Mesenchymal stem cell (in vitro differentiated cells and primary cell): Measurements from ENCODE around the gene ASB18.

Source experiments
- DNase-seq: peaks from one replicate; pipeline ENCODE4 v3.0.0-alpha.2; 2013
- H2AFZ ChIP-seq: one replicate; pipeline ENCODE4 v1.6.1; 2013; ENCODE audit warnings: low read depth, mild to moderate bottlenecking, control low read depth, inconsistent platforms, low read length, moderate library complexity
- H2AK5ac ChIP-seq: 2 replicates; pipeline ENCODE4 v1.6.1; 2013; ENCODE audit warnings: low read length, moderate library complexity, mild to moderate bottlenecking, inconsistent platforms; ENCODE audit not compliant: severe bottlenecking
- H2BK120ac ChIP-seq: one replicate; pipeline ENCODE4 v1.6.1; 2013; ENCODE audit warnings: low read depth, mild to moderate bottlenecking, inconsistent platforms, low read length, moderate library complexity
- H2BK12ac ChIP-seq, 2 experiments: one replicate each; pipeline ENCODE4 v1.6.1; 2013; ENCODE audit warnings: inconsistent platforms in 2 of 2, low read length in 2 of 2, mild to moderate bottlenecking in 2 of 2, moderate library complexity in 2 of 2, control low read depth in 1 of 2
- H2BK15ac ChIP-seq: one replicate; pipeline ENCODE4 v1.6.1; 2013; ENCODE audit warnings: mild to moderate bottlenecking, low read depth, inconsistent platforms; ENCODE audit not compliant: poor library complexity, severe bottlenecking
- H2BK5ac ChIP-seq: 2 replicates; pipeline ENCODE4 v1.6.1; 2013; ENCODE audit warnings: low read depth, mild to moderate bottlenecking, low read length, control low read depth, inconsistent platforms; ENCODE audit not compliant: poor library complexity, severe bottlenecking
- H3K14ac ChIP-seq, 2 experiments: one replicate each; pipeline ENCODE4 v1.6.1; 2013; ENCODE audit warnings: inconsistent platforms in 2 of 2, low read length in 2 of 2, control low read depth in 1 of 2, mild to moderate bottlenecking in 1 of 2, moderate library complexity in 1 of 2
- H3K18ac ChIP-seq, 2 experiments: one replicate each; pipeline ENCODE4 v1.6.1; 2013; ENCODE audit warnings: inconsistent platforms in 2 of 2, low read length in 2 of 2, control low read depth in 1 of 2, low read depth in 1 of 2, mild to moderate bottlenecking in 1 of 2
- H3K23ac ChIP-seq, 2 experiments: one replicate each; pipeline ENCODE4 v1.6.1; 2013; ENCODE audit warnings: inconsistent platforms in 2 of 2, low read length in 2 of 2, mild to moderate bottlenecking in 2 of 2, moderate library complexity in 2 of 2, control low read depth in 1 of 2
- H3K27ac ChIP-seq: 2 replicates; pipeline ENCODE4 v1.5.1; 2013; ENCODE audit warnings: mild to moderate bottlenecking, moderate library complexity, low read length, control low read depth, inconsistent platforms; ENCODE audit not compliant: poor library complexity, severe bottlenecking
- H3K27me3 ChIP-seq, 2 experiments: 2 replicates each; pipeline versions ENCODE4 v1.6.1 to v1.7.0; 2013; ENCODE audit warnings: low read length in 2 of 2, mild to moderate bottlenecking in 2 of 2, moderate library complexity in 2 of 2, control low read depth in 1 of 2, inconsistent platforms in 1 of 2; ENCODE audit not compliant: control insufficient read depth in 1 of 2, insufficient read depth in 1 of 2
- H3K36me3 ChIP-seq, 2 experiments: 2 replicates each; pipeline versions ENCODE4 v1.6.1 to v1.7.0; 2013; ENCODE audit warnings: low read length in 2 of 2, control low read depth in 1 of 2, inconsistent platforms in 1 of 2, low read depth in 1 of 2, mild to moderate bottlenecking in 1 of 2; ENCODE audit not compliant: insufficient read depth in 2 of 2, control insufficient read depth in 1 of 2
- H3K4ac ChIP-seq, 2 experiments: one replicate each; pipeline ENCODE4 v1.6.1; 2013; ENCODE audit warnings: inconsistent platforms in 2 of 2, low read length in 2 of 2, mild to moderate bottlenecking in 2 of 2, moderate library complexity in 2 of 2, control low read depth in 1 of 2, low read depth in 1 of 2
- H3K4me1 ChIP-seq: 2 replicates; pipeline ENCODE4 v1.6.1; 2013; ENCODE audit warnings: low read depth, low read length, control low read depth; ENCODE audit not compliant: control insufficient read depth, insufficient read depth
- H3K4me2 ChIP-seq: 2 replicates; pipeline ENCODE4 v1.6.1; 2013; ENCODE audit warnings: low read length, mild to moderate bottlenecking, inconsistent platforms; ENCODE audit not compliant: poor library complexity, severe bottlenecking
- H3K4me3 ChIP-seq, 2 experiments: 2 replicates each; pipeline versions ENCODE4 v1.5.1 to v1.7.0; 2013; ENCODE audit warnings: low read length in 2 of 2, mild to moderate bottlenecking in 2 of 2, control low read depth in 1 of 2, low read depth in 1 of 2; ENCODE audit not compliant: insufficient read depth in 1 of 2
- H3K79me1 ChIP-seq: replicated peaks from 2 replicates; pipeline ENCODE4 v1.6.1; 2013; ENCODE audit warnings: mild to moderate bottlenecking, control low read depth, low read length, inconsistent platforms; ENCODE audit not compliant: poor library complexity, severe bottlenecking
- H3K9ac ChIP-seq: 2 replicates; pipeline ENCODE4 v1.7.0; 2013; ENCODE audit warnings: mild to moderate bottlenecking, low read length, moderate library complexity
- H3K9me3 ChIP-seq: 2 replicates; pipeline ENCODE4 v1.7.0; 2013; ENCODE audit warnings: mild to moderate bottlenecking, low read length; ENCODE audit not compliant: control insufficient read depth
- H4K8ac ChIP-seq: one replicate; pipeline ENCODE4 v1.6.1; 2013; ENCODE audit warnings: inconsistent platforms, mild to moderate bottlenecking, low read length, moderate library complexity
- H4K91ac ChIP-seq: one replicate; pipeline ENCODE4 v1.6.1; 2013; ENCODE audit warnings: mild to moderate bottlenecking, low read length, inconsistent platforms
- WGBS: methylation state at CpG from one replicate; pipeline ENCODE4 v1.1.7; 2013; ENCODE audit warnings: mixed read lengths; 5-methylcytosine and 5-hydroxymethylcytosine counted together

ASB18 gene

GRCh38 chr2:236236559-236237452, 27.4 kb downstream of the ASB18 start:
- Histone ChIP-seq H2BK15ac (no peak overlapping the region), H2AFZ (no peak overlapping the region), H3K79me1 (no peaks in the 10 kb centered on the region), H4K8ac (no peak overlapping the region), H3K9me3 (peaks cover 38% of the 10 kb centered on the region), H2BK120ac (no peak overlapping the region), H3K4me2 (peak overlapping the region; percentile 70), H4K91ac (no peak overlapping the region), H3K27ac (no peak overlapping the region), H3K4me3 (peak overlapping the region; percentile 29 to 44), H2BK5ac (no peak overlapping the region), H3K18ac (no peak overlapping the region), H3K23ac (no peak overlapping the region), H2BK12ac (no peak overlapping the region), H3K27me3 (peaks cover 46 to 72% of the 10 kb centered on the region in 2 experiments), H3K14ac (no peak overlapping the region), H3K9ac (no peak overlapping the region), H3K4ac (no peak overlapping the region), H3K36me3 (no peaks in the 10 kb centered on the region), H2AK5ac (no peak overlapping the region), H3K4me1 (peaks cover 30% of the 10 kb centered on the region)
- DNase-seq: no peak
- 5% methylated on average over 36 of the region's 73 CpGs for WGBS

GRCh38 chr2:236229186-236229585, 35.0 kb downstream of the ASB18 start:
- H3K9ac ChIP-seq: no peak overlapping the region
- H3K27me3 ChIP-seq: peaks cover 1 to 3% of the 10 kb centered on the region in 2 experiments
- no peak overlapping the region for H4K8ac ChIP-seq
- H2AFZ ChIP-seq: no peak overlapping the region
- H3K36me3 ChIP-seq: no peaks in the 10 kb centered on the region
- no peak overlapping the region for H4K91ac ChIP-seq
- H3K4me2 ChIP-seq: no peak overlapping the region
- no peak overlapping the region for H3K4me3 ChIP-seq
- no peak overlapping the region for H3K4ac ChIP-seq
- H3K4me1 ChIP-seq: no peaks in the 10 kb centered on the region
- no peak overlapping the region for H2BK15ac ChIP-seq
- H2BK12ac ChIP-seq: no peak overlapping the region
- H3K9me3 ChIP-seq: peaks cover 64% of the 10 kb centered on the region
- DNase-seq: peak; percentile 1
- no peak overlapping the region for H2BK120ac ChIP-seq
- H2AK5ac ChIP-seq: no peak overlapping the region
- H3K14ac ChIP-seq: no peak overlapping the region
- H3K18ac ChIP-seq: no peak overlapping the region
- no peak overlapping the region for H3K27ac ChIP-seq
- H3K79me1 ChIP-seq: no peaks in the 10 kb centered on the region
- H3K23ac ChIP-seq: no peak overlapping the region
- H2BK5ac ChIP-seq: no peak overlapping the region

- Histone ChIP-seq H3K23ac (no peak overlapping the region), H3K36me3 (no peaks in the 10 kb centered on the region), H3K27me3 (peaks cover 0 to 25% of the 10 kb centered on the region in 2 experiments), H2BK5ac (no peak overlapping the region), H3K27ac (no peak overlapping the region), H2AFZ (no peak overlapping the region), H2BK12ac (no peak overlapping the region), H3K14ac (no peak overlapping the region), H3K4me1 (no peaks in the 10 kb centered on the region), H4K91ac (no peak overlapping the region), H3K4me3 (no peak overlapping the region), H3K9me3 (peaks cover 33% of the 10 kb centered on the region), H3K79me1 (no peaks in the 10 kb centered on the region), H3K18ac (no peak overlapping the region), H2BK120ac (no peak overlapping the region), H4K8ac (no peak overlapping the region), H3K9ac (no peak overlapping the region), H2AK5ac (no peak overlapping the region), H3K4me2 (no peak overlapping the region), H2BK15ac (no peak overlapping the region), H3K4ac (no peak overlapping the region)
- 67% methylated on average over 1 of the region's 2 CpGs for WGBS
- DNase-seq: no peak
Observed at GRCh38 chr2:236223675-236224074, 40.5 kb downstream of the ASB18 start.

DNA sequence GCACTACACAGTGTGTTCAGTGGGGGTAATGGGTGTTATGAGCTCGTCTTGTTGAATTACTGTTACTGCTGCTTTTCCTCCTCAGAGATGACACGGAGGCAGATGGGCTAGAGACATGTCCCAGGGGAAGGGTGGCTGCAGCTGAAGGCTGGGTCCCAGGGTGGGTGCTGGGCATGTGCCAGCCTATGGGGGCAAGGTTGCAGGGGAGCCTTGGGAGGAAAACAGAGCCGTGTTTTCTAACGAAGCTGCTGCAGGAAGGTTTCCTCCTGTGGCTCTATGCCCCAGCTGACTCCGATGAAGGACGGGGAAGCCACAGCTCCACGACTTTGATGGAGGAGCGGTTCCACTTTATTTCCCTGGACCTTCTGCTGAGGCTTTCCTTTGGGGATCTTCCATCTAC, 42.4 kb downstream of the ASB18 start:
- Histone ChIP-seq H2BK15ac (no peak overlapping the region), H4K8ac (no peak overlapping the region), H3K14ac (no peak overlapping the region), H3K23ac (no peak overlapping the region), H2BK5ac (no peak overlapping the region), H3K27me3 (peaks cover 0 to 36% of the 10 kb centered on the region in 2 experiments), H2BK12ac (no peak overlapping the region), H3K4me2 (no peak overlapping the region), H2AK5ac (no peak overlapping the region), H3K4me3 (no peak overlapping the region), H3K27ac (no peak overlapping the region), H3K4ac (no peak overlapping the region), H4K91ac (no peak overlapping the region), H3K18ac (no peak overlapping the region), H3K9me3 (peaks cover 32% of the 10 kb centered on the region), H3K9ac (no peak overlapping the region), H3K79me1 (no peaks in the 10 kb centered on the region), H2AFZ (no peak overlapping the region), H3K36me3 (no peaks in the 10 kb centered on the region), H2BK120ac (no peak overlapping the region), H3K4me1 (no peaks in the 10 kb centered on the region)
- no peak for DNase-seq
- WGBS: 80% methylated on average over 8 of the region's 8 CpGs
